Erythroblast (primary cell): ENCODE data around the gene NOTUM.

Experiments
- GATA1 ChIP-seq: IDR thresholded peaks from 2 replicates; pipeline ENCODE4 v1.6.1; 2011; ENCODE audit warnings: low read depth, mild to moderate bottlenecking, control low read depth, low read length, moderate library complexity
- POLR2A ChIP-seq: IDR thresholded peaks from 2 replicates; pipeline ENCODE4 v1.6.1; 2011; ENCODE audit warnings: mild to moderate bottlenecking, low read length

DNA sequence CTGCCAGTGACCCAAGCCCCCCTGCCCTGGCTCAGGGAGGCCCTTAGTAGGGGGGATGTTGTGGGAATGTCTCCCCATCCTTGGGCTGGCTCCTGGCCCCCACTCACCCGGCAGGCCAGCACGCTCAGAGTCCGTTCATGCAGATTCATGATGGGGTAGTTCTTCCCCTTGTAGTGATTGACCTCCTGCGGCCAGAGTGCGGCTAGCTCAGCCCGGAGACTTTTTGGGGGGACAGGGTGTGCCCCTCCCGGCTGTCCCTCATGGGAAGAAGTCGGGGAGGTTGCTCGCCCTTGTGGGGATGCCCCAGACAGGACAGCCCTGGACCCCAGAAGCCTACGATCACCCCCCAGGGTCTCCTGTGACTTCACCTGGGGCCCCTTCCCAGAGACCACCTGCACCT lies 55.0 kb downstream of the NOTUM start:
- no peak for TF ChIP-seq POLR2A
- no peak for TF ChIP-seq GATA1
